Measurements from ENCODE around the gene PLA2G2A.

The PLA2G2A gene

GRCh38 chr1:19969898-19970660, 9.3 kb downstream of the PLA2G2A start:
- no peak overlapping the region for H3K4me3 ChIP-seq (replicated peaks; ENCODE audit: insufficient read depth, low read length)
- TF ChIP-seq POLR2AphosphoS5 (IDR thresholded peaks at IDR 0.05; ENCODE audit: low read depth): no peak
- TF ChIP-seq, protein P1, sequence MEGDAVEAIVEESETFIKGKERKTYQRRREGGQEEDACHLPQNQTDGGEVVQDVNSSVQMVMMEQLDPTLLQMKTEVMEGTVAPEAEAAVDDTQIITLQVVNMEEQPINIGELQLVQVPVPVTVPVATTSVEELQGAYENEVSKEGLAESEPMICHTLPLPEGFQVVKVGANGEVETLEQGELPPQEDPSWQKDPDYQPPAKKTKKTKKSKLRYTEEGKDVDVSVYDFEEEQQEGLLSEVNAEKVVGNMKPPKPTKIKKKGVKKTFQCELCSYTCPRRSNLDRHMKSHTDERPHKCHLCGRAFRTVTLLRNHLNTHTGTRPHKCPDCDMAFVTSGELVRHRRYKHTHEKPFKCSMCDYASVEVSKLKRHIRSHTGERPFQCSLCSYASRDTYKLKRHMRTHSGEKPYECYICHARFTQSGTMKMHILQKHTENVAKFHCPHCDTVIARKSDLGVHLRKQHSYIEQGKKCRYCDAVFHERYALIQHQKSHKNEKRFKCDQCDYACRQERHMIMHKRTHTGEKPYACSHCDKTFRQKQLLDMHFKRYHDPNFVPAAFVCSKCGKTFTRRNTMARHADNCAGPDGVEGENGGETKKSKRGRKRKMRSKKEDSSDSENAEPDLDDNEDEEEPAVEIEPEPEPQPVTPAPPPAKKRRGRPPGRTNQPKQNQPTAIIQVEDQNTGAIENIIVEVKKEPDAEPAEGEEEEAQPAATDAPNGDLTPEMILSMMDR (IDR thresholded peaks at IDR 0.05; ENCODE audit: insufficient read depth, low read length): no peak
- no peak overlapping the region for H3K27ac ChIP-seq (replicated peaks)
- no peak for DNase-seq (ENCODE audit: low read depth in 1 of 2, low spot score in 1 of 2)
- H3K27me3 ChIP-seq (ENCODE audit: insufficient read depth, poor library complexity, severe bottlenecking): no peaks in the 10 kb centered on the region

- TF ChIP-seq, protein P1 (IDR thresholded peaks at IDR 0.05; ENCODE audit: insufficient read depth, low read length): no peak
- TF ChIP-seq GABPA (IDR thresholded peaks at IDR 0.05; ENCODE audit: low read depth) (no peak), SPI1 (IDR thresholded peaks at IDR 0.05; ENCODE audit: borderline replicate concordance, low read depth) (no peak), POLR2AphosphoS5 (IDR thresholded peaks at IDR 0.05; ENCODE audit: low read depth) (no peak)
- TF ChIP-seq, protein P2, sequence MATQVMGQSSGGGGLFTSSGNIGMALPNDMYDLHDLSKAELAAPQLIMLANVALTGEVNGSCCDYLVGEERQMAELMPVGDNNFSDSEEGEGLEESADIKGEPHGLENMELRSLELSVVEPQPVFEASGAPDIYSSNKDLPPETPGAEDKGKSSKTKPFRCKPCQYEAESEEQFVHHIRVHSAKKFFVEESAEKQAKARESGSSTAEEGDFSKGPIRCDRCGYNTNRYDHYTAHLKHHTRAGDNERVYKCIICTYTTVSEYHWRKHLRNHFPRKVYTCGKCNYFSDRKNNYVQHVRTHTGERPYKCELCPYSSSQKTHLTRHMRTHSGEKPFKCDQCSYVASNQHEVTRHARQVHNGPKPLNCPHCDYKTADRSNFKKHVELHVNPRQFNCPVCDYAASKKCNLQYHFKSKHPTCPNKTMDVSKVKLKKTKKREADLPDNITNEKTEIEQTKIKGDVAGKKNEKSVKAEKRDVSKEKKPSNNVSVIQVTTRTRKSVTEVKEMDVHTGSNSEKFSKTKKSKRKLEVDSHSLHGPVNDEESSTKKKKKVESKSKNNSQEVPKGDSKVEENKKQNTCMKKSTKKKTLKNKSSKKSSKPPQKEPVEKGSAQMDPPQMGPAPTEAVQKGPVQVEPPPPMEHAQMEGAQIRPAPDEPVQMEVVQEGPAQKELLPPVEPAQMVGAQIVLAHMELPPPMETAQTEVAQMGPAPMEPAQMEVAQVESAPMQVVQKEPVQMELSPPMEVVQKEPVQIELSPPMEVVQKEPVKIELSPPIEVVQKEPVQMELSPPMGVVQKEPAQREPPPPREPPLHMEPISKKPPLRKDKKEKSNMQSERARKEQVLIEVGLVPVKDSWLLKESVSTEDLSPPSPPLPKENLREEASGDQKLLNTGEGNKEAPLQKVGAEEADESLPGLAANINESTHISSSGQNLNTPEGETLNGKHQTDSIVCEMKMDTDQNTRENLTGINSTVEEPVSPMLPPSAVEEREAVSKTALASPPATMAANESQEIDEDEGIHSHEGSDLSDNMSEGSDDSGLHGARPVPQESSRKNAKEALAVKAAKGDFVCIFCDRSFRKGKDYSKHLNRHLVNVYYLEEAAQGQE (IDR thresholded peaks at IDR 0.05; ENCODE audit: insufficient replicate concordance, low read depth): no peak
- no peak overlapping the region for H3K4me3 ChIP-seq (replicated peaks; ENCODE audit: insufficient read depth, low read length)
- H3K27me3 ChIP-seq (ENCODE audit: insufficient read depth, poor library complexity, severe bottlenecking): no peaks in the 10 kb centered on the region
- DNase-seq (ENCODE audit: low read depth in 1 of 2, low spot score in 1 of 2): no peak
- H3K27ac ChIP-seq (replicated peaks): no peak overlapping the region
Observed at GRCh38 chr1:19967808-19968207, 11.6 kb downstream of the PLA2G2A start.

GRCh38 chr1:19964542-19964941, 14.9 kb downstream of the PLA2G2A start:
- DNase-seq (ENCODE audit: low read depth in 1 of 2, low spot score in 1 of 2): no peak
- H3K27me3 ChIP-seq (ENCODE audit: insufficient read depth, poor library complexity, severe bottlenecking): no peaks in the 10 kb centered on the region
- no peak overlapping the region for H3K27ac ChIP-seq (replicated peaks)
- TF ChIP-seq POLR2AphosphoS5 (IDR thresholded peaks at IDR 0.05; ENCODE audit: low read depth) (no peak), GABPA (IDR thresholded peaks at IDR 0.05; ENCODE audit: low read depth) (no peak), SPI1 (IDR thresholded peaks at IDR 0.05; ENCODE audit: borderline replicate concordance, low read depth) (no peak)
- TF ChIP-seq, protein P1 (IDR thresholded peaks at IDR 0.05; ENCODE audit: insufficient read depth, low read length): no peak
- TF ChIP-seq, protein P2 (IDR thresholded peaks at IDR 0.05; ENCODE audit: insufficient replicate concordance, low read depth): no peak
- no peak overlapping the region for H3K4me3 ChIP-seq (replicated peaks; ENCODE audit: insufficient read depth, low read length)

- H3K27ac ChIP-seq (replicated peaks): no peak overlapping the region
- TF ChIP-seq, protein P2 (IDR thresholded peaks at IDR 0.05; ENCODE audit: insufficient replicate concordance, low read depth): no peak
- TF ChIP-seq GABPA (IDR thresholded peaks at IDR 0.05; ENCODE audit: low read depth): no peak
- TF ChIP-seq, protein P1 (IDR thresholded peaks at IDR 0.05; ENCODE audit: insufficient read depth, low read length): no peak
- no peak for TF ChIP-seq SPI1 (IDR thresholded peaks at IDR 0.05; ENCODE audit: borderline replicate concordance, low read depth)
- TF ChIP-seq POLR2AphosphoS5 (IDR thresholded peaks at IDR 0.05; ENCODE audit: low read depth): no peak
- DNase-seq (ENCODE audit: low read depth in 1 of 2, low spot score in 1 of 2): no peak
- H3K4me3 ChIP-seq (replicated peaks; ENCODE audit: insufficient read depth, low read length): no peak overlapping the region
- H3K27me3 ChIP-seq (ENCODE audit: insufficient read depth, poor library complexity, severe bottlenecking): no peaks in the 10 kb centered on the region
Observed at GRCh38 chr1:19963636-19964035, 15.8 kb downstream of the PLA2G2A start.
